ENCODE results near the gene HCFC1R1. TPM values are rescaled to one million over a fixed set of nuclear protein-coding genes. Genes with fewer than 3 reads are reported as not detected.

The HCFC1R1 gene
- total RNA-seq, 1 experiment from 2014 or later = 60.0 TPM

DNA sequence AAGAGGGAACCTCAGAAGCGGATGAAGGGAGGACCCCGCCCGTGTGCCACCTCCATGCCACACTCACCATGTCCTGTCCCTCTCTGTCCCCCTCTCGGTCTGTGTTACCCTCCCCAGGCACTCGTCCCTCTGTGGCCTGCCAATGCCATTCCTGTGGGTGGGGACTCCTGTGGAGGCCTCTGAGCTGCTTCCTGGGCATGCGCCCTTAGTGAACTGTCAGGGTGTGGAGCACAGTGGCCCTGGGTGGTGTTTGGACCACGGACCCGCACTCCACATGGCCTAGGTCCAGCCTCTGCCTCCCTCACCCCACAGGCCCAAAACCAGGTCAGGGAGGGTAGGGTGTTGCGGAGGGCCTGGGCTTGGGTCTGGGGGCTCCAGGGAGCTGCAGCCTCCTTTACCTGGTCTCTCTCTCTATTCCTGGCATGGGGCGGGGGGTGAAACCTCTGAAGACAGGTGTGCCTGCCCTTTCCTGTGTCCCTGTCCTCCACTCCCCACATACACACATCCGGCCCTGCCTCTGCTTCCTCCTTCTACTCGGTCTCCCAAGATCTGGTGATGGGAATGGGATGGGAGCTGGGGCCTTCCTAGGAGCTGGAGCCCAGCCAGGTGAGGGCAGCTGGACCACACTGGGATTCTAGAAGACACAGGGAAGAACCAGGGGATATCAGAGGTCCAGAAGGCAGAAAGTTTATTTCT, 32.0 kb downstream of the HCFC1R1 start:
- ATAC-seq = no peak
- POLR2A ChIA-PET = interaction anchor here (0.6 kb wide), 1 partner anchor 28 kb away, joined by 3 read pairs; no protein-coding TSS in a partner anchor
- CTCF ChIA-PET = interaction anchor here (0.8 kb wide), 1 partner anchor 9 kb away, joined by 3 read pairs; no protein-coding TSS in a partner anchor
- Histone ChIP-seq H3K4me3 (replicated peaks in 1 of 2; ENCODE audit: low read depth in 1 of 2, low read length in 2 of 2) (no peak overlapping the region), H3K4me1 (ENCODE audit: control insufficient read depth in 1 of 2, insufficient read depth in 2 of 2, low read length in 2 of 2) (peaks cover 11 to 28% of the 10 kb centered on the region in 2 experiments), H2AFZ (ENCODE audit: low read depth, low read length, poor library complexity, severe bottlenecking) (no peak overlapping the region), H3K79me2 (ENCODE audit: insufficient read depth, low read length) (no peaks in the 10 kb centered on the region), H3K27me3 (ENCODE audit: insufficient read depth, low read length) (no peaks in the 10 kb centered on the region), H3K9ac (ENCODE audit: low read length) (no peak overlapping the region), H3K36me3 (ENCODE audit: control insufficient read depth in 1 of 2, insufficient read depth in 2 of 2, low read length in 2 of 2) (no peaks in the 10 kb centered on the region), H3K4me2 (ENCODE audit: low read length) (peak overlapping the region; percentile 32), H3K9me3 (ENCODE audit: control insufficient read depth in 1 of 2, insufficient read depth in 1 of 2, low read depth in 1 of 2, low read length in 2 of 2) (no peaks in the 10 kb centered on the region), H3K27ac (ENCODE audit: low read depth, low read length) (no peak overlapping the region), H4K20me1 (ENCODE audit: insufficient read depth) (no peaks in the 10 kb centered on the region), H3K9me2 (ENCODE audit: insufficient read depth) (no peaks in the 10 kb centered on the region)
- TF ChIP-seq CBX3 (IDR thresholded peaks at IDR 0.05; ENCODE audit: low read depth) (no peak), RAD21 (IDR thresholded peaks at IDR 0.05; ENCODE audit: low read depth) (no peak), SRF (IDR thresholded peaks at IDR 0.05; ENCODE audit: low read depth) (no peak), EZH2 (IDR thresholded peaks at IDR 0.05) (no peak), POLR2A (IDR thresholded peaks at IDR 0.05; ENCODE audit: borderline replicate concordance, extremely low read depth, insufficient read depth, insufficient read length) (no peak), POLR2AphosphoS5 (IDR thresholded peaks at IDR 0.05; ENCODE audit: low read depth, low read length) (no peak), ZNF274 (IDR thresholded peaks at IDR 0.05; ENCODE audit: low read depth, low read length) (no peak)
- TF ChIP-seq, protein P1, sequence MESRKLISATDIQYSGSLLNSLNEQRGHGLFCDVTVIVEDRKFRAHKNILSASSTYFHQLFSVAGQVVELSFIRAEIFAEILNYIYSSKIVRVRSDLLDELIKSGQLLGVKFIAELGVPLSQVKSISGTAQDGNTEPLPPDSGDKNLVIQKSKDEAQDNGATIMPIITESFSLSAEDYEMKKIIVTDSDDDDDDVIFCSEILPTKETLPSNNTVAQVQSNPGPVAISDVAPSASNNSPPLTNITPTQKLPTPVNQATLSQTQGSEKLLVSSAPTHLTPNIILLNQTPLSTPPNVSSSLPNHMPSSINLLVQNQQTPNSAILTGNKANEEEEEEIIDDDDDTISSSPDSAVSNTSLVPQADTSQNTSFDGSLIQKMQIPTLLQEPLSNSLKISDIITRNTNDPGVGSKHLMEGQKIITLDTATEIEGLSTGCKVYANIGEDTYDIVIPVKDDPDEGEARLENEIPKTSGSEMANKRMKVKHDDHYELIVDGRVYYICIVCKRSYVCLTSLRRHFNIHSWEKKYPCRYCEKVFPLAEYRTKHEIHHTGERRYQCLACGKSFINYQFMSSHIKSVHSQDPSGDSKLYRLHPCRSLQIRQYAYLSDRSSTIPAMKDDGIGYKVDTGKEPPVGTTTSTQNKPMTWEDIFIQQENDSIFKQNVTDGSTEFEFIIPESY (IDR thresholded peaks at IDR 0.05; ENCODE audit: extremely low read depth, insufficient replicate concordance, low read length) = no peak
- intact Hi-C loops (cut with micrococcal nuclease) = no loop called here
- no peak for DNase-seq (ENCODE audit: low read depth, low spot score)
- no TSS peak for BruUV-seq (replicated peaks)
- RAD21 ChIA-PET (ENCODE audit: low non-redundant PET in 1 of 2, low total read pairs in 2 of 2, uncharacterized antibody in 2 of 2, unreplicated experiment in 2 of 2) = no interaction called here

Measured in HCT116 (cell line).